Neuronal stem cell (in vitro differentiated cells): Measurements from ENCODE around the gene ZNF750.

Source experiments
- DNase-seq: peaks from one replicate; pipeline ENCODE4 v3.0.0-alpha.2; 2013; ENCODE audit warnings: low spot score
- H2AFZ ChIP-seq: one replicate; pipeline ENCODE4 v1.6.1; 2013; ENCODE audit warnings: mild to moderate bottlenecking, low read length, inconsistent platforms
- H2AK5ac ChIP-seq: 2 replicates; pipeline ENCODE4 v1.6.1; 2013; ENCODE audit warnings: low read depth, mild to moderate bottlenecking, inconsistent platforms, low read length, moderate library complexity, mixed read lengths
- H2BK120ac ChIP-seq: 2 replicates; pipeline ENCODE4 v1.6.1; 2013; ENCODE audit warnings: low read depth, mild to moderate bottlenecking, inconsistent platforms, low read length, moderate library complexity, mixed read lengths
- H2BK12ac ChIP-seq: one replicate; pipeline ENCODE4 v1.6.1; 2013; ENCODE audit warnings: low read length, inconsistent platforms
- H2BK15ac ChIP-seq: 2 replicates; pipeline ENCODE4 v1.6.1; 2013; ENCODE audit warnings: mild to moderate bottlenecking, low read length, inconsistent platforms, mixed read lengths
- H2BK5ac ChIP-seq: one replicate; pipeline ENCODE4 v1.6.1; 2013; ENCODE audit warnings: inconsistent platforms, mild to moderate bottlenecking, low read length, moderate library complexity
- H3K14ac ChIP-seq: one replicate; pipeline ENCODE4 v1.6.1; 2013; ENCODE audit warnings: low read length, inconsistent platforms
- H3K18ac ChIP-seq: 2 replicates; pipeline ENCODE4 v1.6.1; 2013; ENCODE audit warnings: low read length, inconsistent platforms
- H3K23ac ChIP-seq: 2 replicates; pipeline ENCODE4 v1.6.1; 2013; ENCODE audit warnings: low read depth, mild to moderate bottlenecking, mixed read lengths, low read length, inconsistent platforms; ENCODE audit not compliant: poor library complexity
- H3K27ac ChIP-seq: replicated peaks from 3 replicates; pipeline ENCODE4 v1.5.1; 2013; ENCODE audit warnings: low read length, inconsistent platforms
- H3K27me3 ChIP-seq, 3 experiments: 2 replicates each; pipeline ENCODE4 v1.6.1; 2013; ENCODE audit warnings: low read length in 3 of 3, mild to moderate bottlenecking in 2 of 3, inconsistent platforms in 1 of 3, low read depth in 1 of 3, mixed read lengths in 1 of 3, moderate library complexity in 1 of 3; ENCODE audit not compliant: control insufficient read depth in 3 of 3, insufficient read depth in 3 of 3
- H3K36me3 ChIP-seq, 2 donors: replicated peaks in 1 of 2; 2 replicates each; pipeline ENCODE4 v1.6.1; 2013; ENCODE audit warnings: low read length in 2 of 2; ENCODE audit not compliant: control insufficient read depth in 2 of 2, insufficient read depth in 2 of 2
- H3K4ac ChIP-seq: 2 replicates; pipeline ENCODE4 v1.6.1; 2013; ENCODE audit warnings: inconsistent platforms, mild to moderate bottlenecking, low read length, moderate library complexity
- H3K4me1 ChIP-seq, 2 donors: 1 replicate in 1 of 2; 2 replicates in 1 of 2; pipeline ENCODE4 v1.6.1; 2013; ENCODE audit warnings: low read length in 2 of 2, low read depth in 1 of 2; ENCODE audit not compliant: control insufficient read depth in 2 of 2, insufficient read depth in 1 of 2
- H3K4me2 ChIP-seq: one replicate; pipeline ENCODE4 v1.6.1; 2013; ENCODE audit warnings: mild to moderate bottlenecking, low read length, inconsistent platforms; ENCODE audit not compliant: insufficient read depth, poor library complexity, severe bottlenecking
- H3K4me3 ChIP-seq, 2 donors: 2 replicates each; pipeline ENCODE4 v1.5.1; 2013; ENCODE audit warnings: low read length in 2 of 2, mild to moderate bottlenecking in 2 of 2, inconsistent platforms in 1 of 2, moderate library complexity in 1 of 2
- H3K79me1 ChIP-seq: one replicate; pipeline ENCODE4 v1.6.1; 2013; ENCODE audit warnings: low read depth, mild to moderate bottlenecking, inconsistent platforms, low read length, moderate library complexity
- H3K9ac ChIP-seq: one replicate; pipeline ENCODE4 v1.6.1; 2013; ENCODE audit warnings: mild to moderate bottlenecking, low read depth, low read length, inconsistent platforms; ENCODE audit not compliant: poor library complexity
- H3K9me3 ChIP-seq, 2 donors: replicated peaks in 1 of 2; 2 replicates each; pipeline versions ENCODE3 to v1.6.1; 2013; ENCODE audit warnings: low read length in 2 of 2, mild to moderate bottlenecking in 2 of 2, inconsistent platforms in 1 of 2, low read depth in 1 of 2, mixed read lengths in 1 of 2, moderate library complexity in 1 of 2; ENCODE audit not compliant: control insufficient read depth in 2 of 2, insufficient read depth in 1 of 2
- H4K8ac ChIP-seq: one replicate; pipeline ENCODE4 v1.6.1; 2013; ENCODE audit warnings: low read depth, mild to moderate bottlenecking, inconsistent platforms, low read length, moderate library complexity
- H4K91ac ChIP-seq: one replicate; pipeline ENCODE4 v1.6.1; 2013; ENCODE audit warnings: low read length, low read depth, mild to moderate bottlenecking, inconsistent platforms; ENCODE audit not compliant: poor library complexity
- WGBS, 2 donors: extraction: QIAGEN DNeasy Blood & Tissue Kit; methylation state at CpG; one replicate each; pipeline ENCODE4 v1.1.7; 2013; ENCODE audit warnings: missing lambda C conversion rate in 2 of 2, mixed read lengths in 1 of 2; ENCODE audit not compliant: insufficient read length in 2 of 2, insufficient replicate concordance in 1 of 2; ENCODE audit errors: extremely low coverage in 2 of 2; 5-methylcytosine and 5-hydroxymethylcytosine counted together

ZNF750 gene

DNA sequence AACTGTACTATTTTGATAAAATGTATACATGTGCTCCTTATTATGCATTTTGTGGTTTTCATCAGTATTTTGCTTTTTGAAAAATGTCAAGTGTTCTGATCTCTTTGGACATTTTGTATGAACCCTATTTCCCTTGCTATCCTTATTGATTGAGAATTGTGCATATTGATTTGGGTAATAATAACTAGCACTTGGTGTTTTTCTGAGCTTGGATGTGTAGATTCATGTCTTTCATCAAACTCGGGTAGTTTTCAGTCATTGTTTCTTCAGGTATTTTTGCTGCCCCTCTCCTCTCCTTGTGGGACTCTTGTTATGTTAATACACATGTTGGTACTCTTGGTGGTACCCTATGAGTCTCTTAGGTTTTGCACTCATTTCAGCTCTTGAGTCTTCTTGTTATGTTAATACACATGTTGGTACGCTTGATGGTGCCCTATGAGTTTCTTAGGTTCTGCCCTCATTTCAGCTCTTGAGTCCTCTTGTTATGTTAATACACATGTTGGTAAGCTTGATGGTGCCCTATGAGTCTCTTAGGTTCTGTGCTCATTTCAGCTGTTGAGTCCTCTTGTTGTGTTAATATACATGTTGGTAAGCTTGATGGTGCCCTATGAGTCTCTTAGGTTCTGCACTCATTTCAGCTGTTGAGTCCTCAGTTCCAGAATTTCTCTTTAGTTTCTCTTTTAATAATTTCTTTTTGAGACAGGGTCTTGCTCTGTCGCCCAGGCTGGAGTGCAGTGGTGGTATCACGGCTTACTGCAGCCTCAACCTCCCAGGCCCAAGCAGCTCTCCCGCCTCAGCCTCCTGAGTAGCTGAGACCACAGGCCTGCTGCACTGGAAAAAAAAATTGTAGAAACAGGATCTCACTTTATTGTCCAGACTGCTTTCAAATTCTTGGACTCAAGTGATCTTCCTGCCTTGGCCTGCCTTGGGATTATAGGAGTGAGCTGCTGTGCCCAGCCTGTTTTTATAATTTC lies 19.3 kb downstream of the ZNF750 start:
- no peak overlapping the region for H2BK15ac ChIP-seq
- no peak overlapping the region for H3K27ac ChIP-seq
- H2BK120ac ChIP-seq: no peak overlapping the region
- no peak overlapping the region for H3K4me3 ChIP-seq
- no peak for DNase-seq
- H3K18ac ChIP-seq: no peak overlapping the region
- peaks cover 27 to 38% of the 10 kb centered on the region in 2 donors for H3K9me3 ChIP-seq
- peaks cover 21 to 86% of the 10 kb centered on the region in 2 donors for H3K36me3 ChIP-seq
- H3K23ac ChIP-seq: no peak overlapping the region
- H3K9ac ChIP-seq: no peak overlapping the region
- H3K79me1 ChIP-seq: no peaks in the 10 kb centered on the region
- H2BK12ac ChIP-seq: no peak overlapping the region
- no peak overlapping the region for H4K8ac ChIP-seq
- WGBS, 2 donors: no CpG with 5 or more reads among the region's 5 CpGs
- no peak overlapping the region for H2AFZ ChIP-seq
- no peak overlapping the region for H4K91ac ChIP-seq
- no peak overlapping the region for H3K4me2 ChIP-seq
- no peak overlapping the region for H3K4ac ChIP-seq
- H3K4me1 ChIP-seq: peaks cover 0 to 1% of the 10 kb centered on the region in 2 donors
- H3K14ac ChIP-seq: no peak overlapping the region
- H2BK5ac ChIP-seq: no peak overlapping the region
- no peaks in the 10 kb centered on the region for H3K27me3 ChIP-seq
- no peak overlapping the region for H2AK5ac ChIP-seq

DNA sequence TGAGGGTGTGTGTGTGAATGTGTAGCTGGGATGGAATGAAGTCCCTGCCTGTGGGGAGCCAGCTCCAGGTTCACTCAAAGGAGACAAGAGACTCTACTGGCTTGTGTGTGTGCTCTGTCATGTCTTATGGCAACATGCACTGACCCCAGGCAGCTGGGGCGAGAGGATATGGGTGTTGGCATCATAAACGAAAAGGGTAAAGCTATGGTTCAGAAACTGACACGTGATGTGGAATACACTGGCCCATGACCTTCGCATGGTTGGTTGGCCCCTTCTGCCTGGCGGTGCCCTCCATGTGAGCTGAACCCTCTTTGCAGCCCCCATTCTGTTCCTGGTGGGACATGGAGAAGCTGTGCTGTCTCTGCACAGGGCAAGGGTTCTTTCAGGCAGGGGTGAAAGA lies 21.9 kb downstream of the ZNF750 start:
- Histone ChIP-seq H3K79me1 (peaks cover 2% of the 10 kb centered on the region), H3K36me3 (peaks cover 39 to 95% of the 10 kb centered on the region in 2 donors)
- DNase-seq: no peak

GRCh38 chr17:82816358-82816757 lies 23.5 kb downstream of the ZNF750 start:
- H3K4me1 ChIP-seq: no peaks in the 10 kb centered on the region
- H3K4ac ChIP-seq: no peak overlapping the region
- no peaks in the 10 kb centered on the region for H3K27me3 ChIP-seq
- no peak overlapping the region for H2BK12ac ChIP-seq
- no CpG with 5 or more reads among the region's 7 CpGs for WGBS, 2 donors
- no peak overlapping the region for H3K23ac ChIP-seq
- H3K9me3 ChIP-seq: peaks cover 22 to 28% of the 10 kb centered on the region in 2 donors
- no peak overlapping the region for H3K14ac ChIP-seq
- H2BK15ac ChIP-seq: no peak overlapping the region
- H3K4me3 ChIP-seq: no peak overlapping the region
- DNase-seq: no peak
- H3K4me2 ChIP-seq: no peak overlapping the region
- H2AFZ ChIP-seq: no peak overlapping the region
- H3K36me3 ChIP-seq: peaks cover 39 to 95% of the 10 kb centered on the region in 2 donors
- H2BK120ac ChIP-seq: no peak overlapping the region
- H3K18ac ChIP-seq: no peak overlapping the region
- no peak overlapping the region for H2AK5ac ChIP-seq
- no peak overlapping the region for H4K91ac ChIP-seq
- no peak overlapping the region for H4K8ac ChIP-seq
- H3K79me1 ChIP-seq: peaks cover 2% of the 10 kb centered on the region
- no peak overlapping the region for H3K27ac ChIP-seq
- H3K9ac ChIP-seq: no peak overlapping the region
- H2BK5ac ChIP-seq: no peak overlapping the region

More for the DNA sequence above, 21.9 kb downstream of the ZNF750 start:
- Histone ChIP-seq H2AK5ac (no peak overlapping the region), H2BK120ac (no peak overlapping the region), H2BK15ac (no peak overlapping the region), H3K4me3 (no peak overlapping the region), H2BK12ac (no peak overlapping the region), H3K27me3 (no peaks in the 10 kb centered on the region), H3K9me3 (peaks cover 24 to 35% of the 10 kb centered on the region in 2 donors), H3K4me1 (no peaks in the 10 kb centered on the region), H3K23ac (no peak overlapping the region), H2BK5ac (no peak overlapping the region), H3K9ac (no peak overlapping the region), H3K14ac (no peak overlapping the region), H3K27ac (no peak overlapping the region), H3K4me2 (no peak overlapping the region), H4K91ac (no peak overlapping the region), H3K18ac (no peak overlapping the region), H4K8ac (no peak overlapping the region), H2AFZ (no peak overlapping the region), H3K4ac (no peak overlapping the region)
- no CpG with 5 or more reads among the region's 5 CpGs for WGBS, 2 donors

DNA sequence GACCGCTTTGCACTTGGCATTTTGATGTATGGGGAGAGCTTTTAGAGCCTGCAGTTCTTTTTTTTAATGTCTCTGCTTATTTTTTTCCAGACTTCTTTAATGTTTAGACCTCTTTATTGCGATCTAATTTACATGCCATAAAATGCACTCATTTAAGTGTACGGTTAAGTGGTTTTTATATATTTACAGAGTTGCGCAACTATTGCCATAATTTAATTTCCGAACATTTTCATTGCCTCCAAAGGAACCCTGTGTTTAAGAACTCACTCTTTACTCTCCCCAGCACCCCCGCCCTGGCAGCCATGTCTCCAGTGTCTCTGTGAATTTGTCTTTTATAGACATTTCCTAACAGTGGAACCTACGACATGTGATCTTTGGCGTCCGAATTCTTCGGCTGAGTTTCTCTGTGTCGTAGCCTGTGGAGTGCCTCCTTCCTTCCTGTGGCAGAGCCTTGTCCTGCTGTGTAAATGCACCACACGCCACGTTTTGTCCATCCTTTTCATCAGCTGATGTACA lies 24.0 kb downstream of the ZNF750 start:
- Histone ChIP-seq H3K14ac (no peak overlapping the region), H3K36me3 (peaks cover 43 to 95% of the 10 kb centered on the region in 2 donors), H2AK5ac (no peak overlapping the region), H3K9ac (no peak overlapping the region), H3K18ac (no peak overlapping the region), H2BK5ac (no peak overlapping the region), H3K79me1 (peaks cover 2% of the 10 kb centered on the region), H3K9me3 (peaks cover 19 to 23% of the 10 kb centered on the region in 2 donors), H3K23ac (no peak overlapping the region), H3K27me3 (no peaks in the 10 kb centered on the region), H2AFZ (no peak overlapping the region), H3K4me1 (no peaks in the 10 kb centered on the region), H2BK120ac (no peak overlapping the region), H3K4ac (no peak overlapping the region), H3K4me3 (no peak overlapping the region), H2BK15ac (no peak overlapping the region), H2BK12ac (no peak overlapping the region), H4K91ac (no peak overlapping the region), H3K27ac (no peak overlapping the region), H4K8ac (no peak overlapping the region), H3K4me2 (no peak overlapping the region)
- WGBS, 2 donors: no CpG with 5 or more reads among the region's 13 CpGs
- no peak for DNase-seq
